HepG2 (cell line): ENCODE measurements around the gene TRPV2. TPM values are rescaled to one million over a fixed set of nuclear protein-coding genes. Genes with fewer than 3 reads are reported as not detected.

ENCODE experiments used
- ATAC-seq: fragments of 200-7000 bp; cut with Tn5 transposase; 3 replicates; pipeline ENCODE4 v1.9.1; 2020; ENCODE audit warnings: mild to moderate bottlenecking, moderate library complexity
- BruUV-seq: library from RNA; stranded (reverse); fragments of 400-500 nt; replicated peaks from 2 replicates; lab custom pipeline; 2021; lab: Mats Ljungman, UMichigan
- CTCF ChIA-PET: fragments of 300-600 bp; formaldehyde crosslinking; extraction: SDS; loops from one replicate; lab custom pipeline; 2021; ENCODE audit warnings: low total read pairs, inconsistent platforms, low intra/inter-chr PET ratio; lab: Yijun Ruan, JAX
- POLR2A ChIA-PET: fragments of 350-600 bp; sonication (Branson Sonifier 250); formaldehyde crosslinking; loops from one replicate; lab custom pipeline; 2020; ENCODE audit warnings: antibody characterized with exemption, inconsistent platforms; lab: Yijun Ruan, JAX
- DNase-seq: peaks from one replicate; pipeline ENCODE4 v3.0.0-alpha.2; 2015; ENCODE audit warnings: low spot score
- FAIRE-seq: peaks from 3 replicates; lab custom pipeline; 2011; peaks lifted over from hg19 to GRCh38; lab: Jason Lieb, UNC
- H2AFZ ChIP-seq: one replicate; pipeline ENCODE4 v1.6.1; 2011; ENCODE audit warnings: low read length, inconsistent platforms
- H3K27ac ChIP-seq: fragments of 300-600 bp; 3 replicates; pipeline ENCODE4 v1.8.0; 2011; ENCODE audit warnings: mixed run types, mild to moderate bottlenecking, mixed read lengths, low read length, inconsistent platforms; ENCODE audit not compliant: insufficient read depth; ENCODE audit errors: extremely low read length
- H3K27me3 ChIP-seq, 2 experiments: fragments of 200-600 bp in 1 of 2; 2 replicates in 1 of 2; 3 replicates in 1 of 2; pipeline versions ENCODE4 v1.6.0 to v1.8.0; 2011; ENCODE audit warnings: low read length in 2 of 2, mild to moderate bottlenecking in 2 of 2, moderate library complexity in 2 of 2, inconsistent platforms in 1 of 2; ENCODE audit not compliant: insufficient read depth in 2 of 2, control insufficient read depth in 1 of 2
- H3K36me3 ChIP-seq, 2 experiments: fragments of 200-600 bp in 1 of 2; replicated peaks in 1 of 2; 2 replicates in 1 of 2; 3 replicates in 1 of 2; pipeline versions ENCODE4 v1.5.1 to v1.8.0; 2011; ENCODE audit warnings: low read length in 2 of 2, inconsistent platforms in 1 of 2; ENCODE audit not compliant: insufficient read depth in 2 of 2, control insufficient read depth in 1 of 2
- H3K4me1 ChIP-seq: 2 replicates; pipeline ENCODE4 v1.5.1; 2012; ENCODE audit warnings: low read length, inconsistent platforms; ENCODE audit not compliant: insufficient read depth
- H3K4me2 ChIP-seq: 2 replicates; pipeline ENCODE4 v1.6.0; 2011; ENCODE audit warnings: low read depth, low read length, inconsistent platforms
- H3K4me3 ChIP-seq, 3 experiments: fragments of 200-600 bp in 1 of 3; sonication (generic), shearing (Covaris generic) in 1 of 3; replicated peaks in 1 of 3; 2 replicates each; pipeline ENCODE4 v1.5.1; 2011 to 2016; ENCODE audit warnings: low read length in 3 of 3, inconsistent platforms in 2 of 3, low read depth in 2 of 3, mild to moderate bottlenecking in 2 of 3, control low read depth in 1 of 3, mixed read lengths in 1 of 3; ENCODE audit not compliant: insufficient read depth in 1 of 3
- H3K79me2 ChIP-seq: one replicate; pipeline ENCODE4 v1.6.1; 2011; ENCODE audit warnings: low read length, inconsistent platforms; ENCODE audit not compliant: insufficient read depth
- H3K9ac ChIP-seq: 2 replicates; pipeline ENCODE4 v1.6.0; 2011; ENCODE audit warnings: mild to moderate bottlenecking, low read depth, low read length, inconsistent platforms; ENCODE audit not compliant: insufficient read depth
- H3K9me3 ChIP-seq: 2 replicates; pipeline ENCODE4 v1.5.1; 2012; ENCODE audit warnings: mild to moderate bottlenecking, low read length
- H4K20me1 ChIP-seq: 2 replicates; pipeline ENCODE4 v1.6.0; 2011; ENCODE audit warnings: inconsistent platforms, mild to moderate bottlenecking, low read length, moderate library complexity; ENCODE audit not compliant: insufficient read depth
- DMAP1 ChIP-seq: IDR thresholded peaks from 2 replicates; pipeline ENCODE4 v1.6.1; 2016
- GATA4 ChIP-seq: sonication (generic); IDR thresholded peaks from 2 replicates; pipeline ENCODE4 v1.6.1; 2016; ENCODE audit warnings: antibody characterized with exemption, low read depth, borderline replicate concordance
- REXO4 ChIP-seq: sonication (generic); formaldehyde crosslinking; IDR thresholded peaks from 2 replicates; pipeline ENCODE4 v1.8.0; 2022; ENCODE audit warnings: missing genetic modification reagents, mild to moderate bottlenecking, borderline replicate concordance
- ZBTB2 ChIP-seq: sonication (generic); formaldehyde crosslinking; IDR thresholded peaks from 2 replicates; pipeline ENCODE4 v1.8.0; 2022; ENCODE audit warnings: low read depth, missing genetic modification reagents
- ZNF407 ChIP-seq: sonication (generic); formaldehyde crosslinking; IDR thresholded peaks from one replicate; pipeline ENCODE4 v1.5.1; 2020; ENCODE audit warnings: mild to moderate bottlenecking, missing genetic modification reagents; ENCODE audit errors: not compliant biosample characterization
- ZNF546 ChIP-seq: sonication (generic); formaldehyde crosslinking; conservative IDR thresholded peaks from 2 replicates; pipeline ENCODE4 v1.8.1; 2023; ENCODE audit warnings: mild to moderate bottlenecking, missing genetic modification reagents
- ZNF572 ChIP-seq: sonication (generic); formaldehyde crosslinking; IDR thresholded peaks from 2 replicates; pipeline ENCODE4 v1.5.1; 2020; ENCODE audit warnings: mild to moderate bottlenecking, missing genetic modification reagents
- ZNF597 ChIP-seq: sonication (generic); formaldehyde crosslinking; IDR thresholded peaks from 2 replicates; pipeline ENCODE4 v1.5.0; 2020; ENCODE audit warnings: missing genetic modification reagents
- ZNF691 ChIP-seq: sonication (generic); formaldehyde crosslinking; IDR thresholded peaks from 2 replicates; pipeline ENCODE4 v1.4.0; 2020; ENCODE audit warnings: missing genetic modification reagents, low read depth, mild to moderate bottlenecking, borderline replicate concordance
- ZNF841 ChIP-seq: sonication (generic); formaldehyde crosslinking; IDR thresholded peaks from 2 replicates; pipeline ENCODE4 v1.8.1; 2023; ENCODE audit warnings: missing genetic modification reagents, borderline replicate concordance
- WGBS: methylation state at CpG from one replicate; pipeline ENCODE4 v1.1.6; 2017; ENCODE audit warnings: low lambda C conversion rate; 5-methylcytosine and 5-hydroxymethylcytosine counted together
- in situ Hi-C: cut with HindIII; loops from 2 replicates; pipeline ENCODE4 v1.10.0; 2017; ENCODE audit warnings: low pct_unique_long_range_greater_than_20kb; ENCODE audit not compliant: extremely low pct_ligation_motif_present
- intact Hi-C: fragments of 100-400 bp; cut with micrococcal nuclease; formaldehyde crosslinking; loops from one replicate; pipeline ENCODE4 v1.10.0; 2022; ENCODE audit not compliant: unreplicated experiment
- polyA plus RNA-seq, 8 experiments: library from polyadenylated mRNA; depleted of rRNA in 3 of 8; stranded (reverse) in 7 of 8; unstranded in 1 of 8; fragments of >200 nt; fragmentation: Illumina TruSeq in 4 of 8; extraction: Trizol in 4 of 8; gene quantifications; 2 replicates each; pipeline versions ENCODE4 v1.2.1 to v1.2.3, GENCODE V29; 2011 to 2016; ENCODE audit warnings: low read depth in 4 of 8, missing spikeins in 1 of 8, mixed read lengths in 1 of 8; ENCODE audit not compliant: insufficient read depth in 1 of 8
- total RNA-seq, 5 experiments: library from RNA; depleted of rRNA; stranded (reverse); fragments of >200 nt; fragmentation: Illumina TruSeq; extraction: Trizol; gene quantifications; 2 replicates each; pipeline ENCODE4 v1.2.3, GENCODE V29; 2016; ENCODE audit warnings: low read depth in 1 of 5

TRPV2 gene
- total and polyA plus RNA-seq, 2 of the 13 experiments (the other 11 are each of a cell fraction or from before 2014, with no cell fraction given): 13.6 to 21.3 TPM

- no peak for ATAC-seq
- no peak overlapping the region for H3K9ac ChIP-seq
- no peak for DNase-seq
- no peak overlapping the region for H3K27ac ChIP-seq
- no peak overlapping the region for H3K4me3 ChIP-seq
- no peaks in the 10 kb centered on the region for H3K9me3 ChIP-seq
- no TSS peak for BruUV-seq
- CTCF ChIA-PET: interaction anchor here (0.7 kb wide), 1 partner anchor 21 kb away, joined by 3 read pairs; no protein-coding TSS in a partner anchor
- 98% methylated on average over 7 of the region's 10 CpGs for WGBS
- no peaks in the 10 kb centered on the region for H4K20me1 ChIP-seq
- H3K27me3 ChIP-seq: no peaks in the 10 kb centered on the region
- FAIRE-seq: no peak
- intact Hi-C loops: no loop called here
- H3K4me2 ChIP-seq: no peak overlapping the region
- H3K79me2 ChIP-seq: no peaks in the 10 kb centered on the region
- H3K36me3 ChIP-seq: no peaks in the 10 kb centered on the region; a peak in 1 of 5 replicates
- H2AFZ ChIP-seq: no peak overlapping the region
- peaks cover 53% of the 10 kb centered on the region for H3K4me1 ChIP-seq
- in situ Hi-C loops: no loop called here
- POLR2A ChIA-PET: interaction anchor here (2.0 kb wide), 1 partner anchor 15 kb away, joined by 8 read pairs; no protein-coding TSS in a partner anchor
- no peak for TF ChIP-seq REXO4 (CRISPR knock-in tag)
- TF ChIP-seq ZNF691: no peak
- no peak for TF ChIP-seq ZNF572 (CRISPR knock-in tag)
- TF ChIP-seq ZBTB2 (CRISPR knock-in tag): no peak
- no peak for TF ChIP-seq ZNF546 (CRISPR knock-in tag)
- TF ChIP-seq DMAP1 (CRISPR knock-in tag): no peak
- no peak for TF ChIP-seq ZNF407 (CRISPR knock-in tag)
- no peak for TF ChIP-seq ZNF841 (CRISPR knock-in tag)
- no peak for TF ChIP-seq ZNF597 (CRISPR knock-in tag)
- TF ChIP-seq GATA4: no peak
These were observed 8.0 kb downstream of the TRPV2 start for GRCh38 chr17:16423226-16423872.
